ENCODE results near the gene SLC10A4. TPM values are rescaled to one million over a fixed set of nuclear protein-coding genes. Genes with fewer than 3 reads are reported as not detected.

Gene SLC10A4
- total and polyA plus RNA-seq, 2 of the 8 experiments (the other 6 are each of a cell fraction or from before 2014, with no cell fraction given): 4.5 to 5.6 TPM

DNA sequence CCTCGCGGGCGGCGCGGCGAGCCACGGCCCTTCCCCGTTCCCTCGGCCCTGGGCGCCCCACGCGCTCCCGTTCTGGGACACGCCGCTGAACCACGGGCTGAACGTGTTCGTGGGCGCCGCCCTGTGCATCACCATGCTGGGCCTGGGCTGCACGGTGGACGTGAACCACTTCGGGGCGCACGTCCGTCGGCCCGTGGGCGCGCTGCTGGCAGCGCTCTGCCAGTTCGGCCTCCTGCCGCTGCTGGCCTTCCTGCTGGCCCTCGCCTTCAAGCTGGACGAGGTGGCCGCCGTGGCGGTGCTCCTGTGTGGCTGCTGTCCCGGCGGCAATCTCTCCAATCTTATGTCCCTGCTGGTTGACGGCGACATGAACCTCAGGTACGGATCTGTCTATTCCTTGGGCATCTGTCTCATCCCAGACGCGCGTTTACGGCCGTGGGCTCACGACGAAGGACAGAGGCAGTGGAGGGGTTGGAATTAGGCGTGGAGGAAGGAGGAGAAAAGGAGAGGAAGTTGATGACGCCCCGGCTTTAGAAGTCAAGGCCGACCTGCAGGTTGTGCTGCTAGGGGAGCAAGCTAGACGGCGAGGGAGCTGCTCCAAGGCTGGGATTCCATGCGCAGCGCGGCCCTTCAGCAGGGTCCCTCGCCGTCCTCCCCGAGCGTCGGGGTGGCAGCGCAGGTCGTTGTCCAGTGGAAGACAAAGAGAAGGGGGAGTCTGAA, 792 bp downstream of the SLC10A4 start:
- peak overlapping the region; percentile 44; the same call in 1 of the 2 replicates for H2AFZ ChIP-seq (ENCODE audit: low read length)
- no peaks in the 10 kb centered on the region for H3K9me3 ChIP-seq (ENCODE audit: insufficient read depth in 2 of 2, low read depth in 1 of 2, low read length in 1 of 2)
- H3K56ac ChIP-seq (replicated peaks; ENCODE audit: insufficient read length, low read depth, low read length): no peak overlapping the region

More for the DNA sequence above, 792 bp downstream of the SLC10A4 start:
- Histone ChIP-seq H3K14ac (ENCODE audit: insufficient read length) (no peak overlapping the region), H3K27ac (ENCODE audit: low read depth, low read length) (no peak overlapping the region), H3K18ac (ENCODE audit: extremely low read depth, low read length) (peak overlapping the region; percentile 64; the same call in 1 of the 2 replicates), H3K36me3 (ENCODE audit: control insufficient read depth in 2 of 4, insufficient read depth in 4 of 4, low read length in 3 of 4) (peaks cover 0 to 5% (median 0%) of the 10 kb centered on the region in 4 experiments; a peak in 1 of 8 replicates), H2AK5ac (ENCODE audit: low read depth, low read length) (no peak overlapping the region), H2BK5ac (ENCODE audit: low read depth, low read length) (peak overlapping the region; percentile 39; the same call in 1 of the 2 replicates), H4K91ac (replicated peaks; ENCODE audit: insufficient read length, low read length) (peak overlapping the region; percentile 94), H3K9ac (replicated peaks in 1 of 4; ENCODE audit: extremely low read depth in 1 of 4, low read depth in 3 of 4, low read length in 3 of 4) (no peak overlapping the region), H3K4ac (replicated peaks; ENCODE audit: insufficient read length, low read depth, low read length) (peak overlapping the region; percentile 40), H2BK20ac (ENCODE audit: low read length) (no peak overlapping the region), H3K23me2 (ENCODE audit: low read depth, low read length) (peaks cover 9% of the 10 kb centered on the region; the same call in 1 of the 2 replicates), H4K5ac (ENCODE audit: insufficient read length, low read depth, low read length) (no peak overlapping the region), H4K8ac (ENCODE audit: extremely low read depth, insufficient read depth, low read length) (peak overlapping the region; percentile 57; the same call in 1 of the 2 replicates), H3K23ac (ENCODE audit: insufficient read length) (no peak overlapping the region), H2BK120ac (replicated peaks; ENCODE audit: low read depth, low read length) (no peak overlapping the region), H3K79me1 (ENCODE audit: low read depth, low read length) (no peaks in the 10 kb centered on the region), H3K4me2 (ENCODE audit: insufficient read depth in 1 of 2, low read depth in 2 of 2, low read length in 2 of 2) (peak overlapping the region; percentile 70 to 74), H2BK12ac (ENCODE audit: low read depth, low read length) (peak overlapping the region; percentile 35; the same call in 1 of the 2 replicates), H2BK15ac (ENCODE audit: low read length) (0 out of 2 replicates have a peak overlapping the region, but pooled peaks have one; percentile 2), H3K4me3 (ENCODE audit: extremely low read depth in 1 of 4, insufficient read depth in 2 of 4, low read depth in 3 of 4, low read length in 4 of 4) (peak overlapping the region; percentile 20 to 59 (median 42)), H3K79me2 (ENCODE audit: control insufficient read depth in 1 of 2, insufficient read depth in 2 of 2, low read length in 2 of 2) (no peaks in the 10 kb centered on the region), H3K27me3 (replicated peaks in 1 of 4; ENCODE audit: control insufficient read depth in 3 of 4, extremely low read depth in 1 of 4, insufficient read depth in 3 of 4, low read length in 3 of 4) (peaks cover 18 to 49% (median 40%) of the 10 kb centered on the region in 4 experiments), H4K20me1 (replicated peaks in 1 of 2; ENCODE audit: control insufficient read depth in 1 of 2, insufficient read depth in 2 of 2, low read length in 2 of 2) (no peaks in the 10 kb centered on the region), H3K4me1 (replicated peaks in 1 of 4; ENCODE audit: control insufficient read depth in 3 of 4, insufficient read depth in 4 of 4, low read length in 3 of 4) (peaks cover 4 to 11% (median 6%) of the 10 kb centered on the region in 4 experiments; a peak in 6 of 7 replicates)
- TF ChIP-seq TCF12 (IDR thresholded peaks at IDR 0.05; ENCODE audit: low read depth, low read length): no peak
- peak; percentile 75 for TF ChIP-seq KDM4A (IDR thresholded peaks at IDR 0.05; ENCODE audit: low read depth, low read length, severe bottlenecking)
- peak; percentile 96 for TF ChIP-seq SUZ12 (IDR thresholded peaks at IDR 0.05; ENCODE audit: low read length)
- TF ChIP-seq EZH2 (IDR thresholded peaks at IDR 0.05; ENCODE audit: low read depth, low read length, severe bottlenecking): peak; percentile 93
- TF ChIP-seq KDM1A (IDR thresholded peaks at IDR 0.05; ENCODE audit: borderline replicate concordance, low read length): 0 out of 2 replicates have a peak, but pooled peaks have one; percentile 6
- no peak for TF ChIP-seq TAF1 (IDR thresholded peaks at IDR 0.05; ENCODE audit: low read depth, low read length)
- DNase-seq (ENCODE audit: low read depth in 1 of 2, low spot score in 2 of 2): peak in 1 of 2 experiments; percentile 64
- ChIA-PET POLR2A (ENCODE audit: partially characterized antibody) (interaction anchor here (0.7 to 2.2 kb wide), 6 partner anchors 10 to 357 kb away, joined by 3 to 10 read pairs (median 4); partner anchors contain the start of gene SLAIN2), CTCF (ENCODE audit: partially characterized antibody) (interaction anchor here (0.7 to 1.2 kb wide), 3 partner anchors 10 to 159 kb away, joined by 3 read pairs; no protein-coding TSS in a partner anchor)
- FAIRE-seq: no peak
- WGBS, 2 experiments (ENCODE audit: extremely low coverage in 1 of 2, insufficient coverage in 1 of 2, insufficient read length in 1 of 2, insufficient replicate concordance in 2 of 2, low coverage in 1 of 2, low lambda C conversion rate in 2 of 2, missing lambda C conversion rate in 1 of 2): 22% methylated on average over 53 of the region's 66 CpGs; no CpG with 5 or more reads in 1 of the 2 experiments
